Neutrophil (primary cell): ENCODE data around the gene CLN6.
"Not testable (repeated sequence)": the region's sequence is repeated elsewhere in the genome, so short reads cannot be mapped to it uniquely, and the experiment has no call there.

Experiments
- H3K27ac ChIP-seq: fragments of 200-600 bp; sonication (generic); 2 replicates; pipeline ENCODE4 v1.5.1; 2016; ENCODE audit warnings: mild to moderate bottlenecking, moderate library complexity
- H3K27me3 ChIP-seq: fragments of 200-600 bp; sonication (generic); 2 replicates; pipeline ENCODE4 v1.6.0; 2016; ENCODE audit warnings: mild to moderate bottlenecking
- H3K36me3 ChIP-seq: fragments of 200-600 bp; sonication (generic); 2 replicates; pipeline ENCODE4 v1.5.1; 2017
- H3K4me1 ChIP-seq, 2 experiments: fragments of 200-600 bp in 1 of 2; sonication (generic) in 1 of 2; 1 replicate in 1 of 2; 2 replicates in 1 of 2; pipeline versions ENCODE4 v1.5.1 to v1.6.1; 2013 to 2016; ENCODE audit warnings: low read depth in 1 of 2, low read length in 1 of 2, mild to moderate bottlenecking in 1 of 2, moderate library complexity in 1 of 2; ENCODE audit not compliant: control insufficient read depth in 1 of 2, insufficient read depth in 1 of 2
- H3K4me3 ChIP-seq, 2 experiments: fragments of 200-600 bp in 1 of 2; sonication (generic) in 1 of 2; 1 replicate in 1 of 2; 2 replicates in 1 of 2; pipeline ENCODE4 v1.5.1; 2013 to 2016; ENCODE audit warnings: low read depth in 1 of 2, low read length in 1 of 2, mild to moderate bottlenecking in 1 of 2, moderate library complexity in 1 of 2
- H3K9me3 ChIP-seq: fragments of 200-600 bp; sonication (generic); 2 replicates; pipeline ENCODE4 v1.5.1; 2016
- TF ChIP-seq, protein P1 (sequence below): fragments of 200-600 bp; sonication (generic); IDR thresholded peaks from 2 replicates; pipeline ENCODE4 v1.5.1; 2016; ENCODE audit warnings: antibody characterized with exemption

Gene CLN6

GRCh38 chr15:68203956-68204355 is 25.6 kb downstream of the CLN6 start:
- H3K4me3 ChIP-seq: no peak overlapping the region
- peak overlapping the region; percentile 94 for H3K27ac ChIP-seq
- H3K36me3 ChIP-seq: no peaks in the 10 kb centered on the region
- no peaks in the 10 kb centered on the region for H3K9me3 ChIP-seq
- H3K27me3 ChIP-seq: no peaks in the 10 kb centered on the region
- TF ChIP-seq, protein P1, sequence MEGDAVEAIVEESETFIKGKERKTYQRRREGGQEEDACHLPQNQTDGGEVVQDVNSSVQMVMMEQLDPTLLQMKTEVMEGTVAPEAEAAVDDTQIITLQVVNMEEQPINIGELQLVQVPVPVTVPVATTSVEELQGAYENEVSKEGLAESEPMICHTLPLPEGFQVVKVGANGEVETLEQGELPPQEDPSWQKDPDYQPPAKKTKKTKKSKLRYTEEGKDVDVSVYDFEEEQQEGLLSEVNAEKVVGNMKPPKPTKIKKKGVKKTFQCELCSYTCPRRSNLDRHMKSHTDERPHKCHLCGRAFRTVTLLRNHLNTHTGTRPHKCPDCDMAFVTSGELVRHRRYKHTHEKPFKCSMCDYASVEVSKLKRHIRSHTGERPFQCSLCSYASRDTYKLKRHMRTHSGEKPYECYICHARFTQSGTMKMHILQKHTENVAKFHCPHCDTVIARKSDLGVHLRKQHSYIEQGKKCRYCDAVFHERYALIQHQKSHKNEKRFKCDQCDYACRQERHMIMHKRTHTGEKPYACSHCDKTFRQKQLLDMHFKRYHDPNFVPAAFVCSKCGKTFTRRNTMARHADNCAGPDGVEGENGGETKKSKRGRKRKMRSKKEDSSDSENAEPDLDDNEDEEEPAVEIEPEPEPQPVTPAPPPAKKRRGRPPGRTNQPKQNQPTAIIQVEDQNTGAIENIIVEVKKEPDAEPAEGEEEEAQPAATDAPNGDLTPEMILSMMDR: no peak
- H3K4me1 ChIP-seq: peaks cover 55 to 58% of the 10 kb centered on the region in 2 experiments

DNA sequence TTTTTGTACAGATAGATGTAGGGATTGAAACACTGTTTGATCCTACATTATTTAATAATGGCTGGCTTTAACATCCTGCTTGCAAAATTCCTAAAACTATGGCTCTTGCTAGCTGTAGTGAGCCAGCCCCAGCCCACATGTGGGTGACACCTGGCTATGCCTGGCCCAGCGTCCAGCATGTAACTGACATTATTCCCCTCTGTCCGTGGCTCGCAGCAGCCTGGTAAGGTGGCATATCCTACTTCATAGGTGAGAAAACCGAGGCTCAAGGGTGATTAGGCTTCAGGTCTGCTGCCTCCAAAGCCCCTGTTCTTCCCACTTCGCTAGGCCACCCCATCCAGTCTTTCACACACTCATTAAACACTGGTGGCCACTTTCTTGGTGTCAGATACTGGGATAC is 26.0 kb downstream of the CLN6 start:
- TF ChIP-seq, protein P1: no peak

GRCh38 chr15:68202994-68203393 is 26.5 kb downstream of the CLN6 start:
- not testable (repeated sequence) for H3K27me3 ChIP-seq, H3K9me3 ChIP-seq, H3K36me3 ChIP-seq, H3K4me3 ChIP-seq, H3K27ac ChIP-seq
- H3K4me1 ChIP-seq: peaks cover 46 to 48% of the 10 kb centered on the region in 2 experiments

More for the DNA sequence above, 26.0 kb downstream of the CLN6 start:
- H3K4me1 ChIP-seq: peaks cover 51 to 53% of the 10 kb centered on the region in 2 experiments
- no peaks in the 10 kb centered on the region for H3K27me3 ChIP-seq
- H3K9me3 ChIP-seq: no peaks in the 10 kb centered on the region
- H3K4me3 ChIP-seq: no peak overlapping the region
- H3K27ac ChIP-seq: no peak overlapping the region
- H3K36me3 ChIP-seq: no peaks in the 10 kb centered on the region

- TF ChIP-seq, protein P1: no peak
- H3K4me1 ChIP-seq: peaks cover 36 to 37% of the 10 kb centered on the region in 2 experiments
- H3K27ac ChIP-seq: no peak overlapping the region
- no peaks in the 10 kb centered on the region for H3K27me3 ChIP-seq
- H3K36me3 ChIP-seq: peaks cover 14% of the 10 kb centered on the region
- no peak overlapping the region for H3K4me3 ChIP-seq
- H3K9me3 ChIP-seq: no peaks in the 10 kb centered on the region
Observed at GRCh38 chr15:68201879-68202261, 27.7 kb downstream of the CLN6 start.

DNA sequence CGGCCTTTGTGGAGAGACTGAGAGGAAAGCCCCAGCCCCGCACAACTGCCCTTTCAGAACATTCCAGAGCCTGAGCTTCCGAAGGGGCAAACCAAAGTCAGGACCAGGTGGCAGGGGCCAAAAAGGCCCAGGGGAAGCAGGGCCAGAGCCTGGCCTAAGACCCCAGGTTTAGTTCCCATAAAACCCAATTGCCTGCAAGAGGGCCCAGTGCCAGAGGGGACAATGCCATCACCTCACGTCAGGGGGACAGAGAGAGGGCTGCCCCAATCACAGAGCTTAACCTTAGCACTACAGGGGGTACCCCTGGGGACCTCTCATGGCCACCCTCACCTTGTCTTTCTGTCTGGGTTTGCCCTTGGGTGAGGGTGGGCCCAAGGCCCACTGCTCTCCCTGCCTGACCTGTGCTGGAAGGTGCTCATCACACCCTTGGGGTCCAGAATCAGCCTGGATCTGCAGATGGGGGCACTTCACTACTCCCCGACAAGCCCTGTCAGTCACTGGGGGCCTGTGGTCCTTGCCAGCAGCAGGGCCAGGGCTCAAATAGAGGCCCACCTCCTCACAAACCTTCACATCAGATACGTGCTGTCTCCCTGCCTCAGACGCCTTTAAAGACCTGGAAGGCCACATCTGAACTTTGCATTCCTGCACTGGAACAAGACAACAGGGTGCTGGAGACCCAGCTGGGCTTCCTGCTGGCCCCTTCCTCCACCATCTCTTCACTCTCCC is 28.2 kb downstream of the CLN6 start:
- H3K27ac ChIP-seq: no peak overlapping the region
- H3K4me1 ChIP-seq: peaks cover 30 to 31% of the 10 kb centered on the region in 2 experiments
- TF ChIP-seq, protein P1: no peak
- no peak overlapping the region for H3K4me3 ChIP-seq
- H3K9me3 ChIP-seq: no peaks in the 10 kb centered on the region
- no peaks in the 10 kb centered on the region for H3K27me3 ChIP-seq
- peaks cover 20% of the 10 kb centered on the region for H3K36me3 ChIP-seq

DNA sequence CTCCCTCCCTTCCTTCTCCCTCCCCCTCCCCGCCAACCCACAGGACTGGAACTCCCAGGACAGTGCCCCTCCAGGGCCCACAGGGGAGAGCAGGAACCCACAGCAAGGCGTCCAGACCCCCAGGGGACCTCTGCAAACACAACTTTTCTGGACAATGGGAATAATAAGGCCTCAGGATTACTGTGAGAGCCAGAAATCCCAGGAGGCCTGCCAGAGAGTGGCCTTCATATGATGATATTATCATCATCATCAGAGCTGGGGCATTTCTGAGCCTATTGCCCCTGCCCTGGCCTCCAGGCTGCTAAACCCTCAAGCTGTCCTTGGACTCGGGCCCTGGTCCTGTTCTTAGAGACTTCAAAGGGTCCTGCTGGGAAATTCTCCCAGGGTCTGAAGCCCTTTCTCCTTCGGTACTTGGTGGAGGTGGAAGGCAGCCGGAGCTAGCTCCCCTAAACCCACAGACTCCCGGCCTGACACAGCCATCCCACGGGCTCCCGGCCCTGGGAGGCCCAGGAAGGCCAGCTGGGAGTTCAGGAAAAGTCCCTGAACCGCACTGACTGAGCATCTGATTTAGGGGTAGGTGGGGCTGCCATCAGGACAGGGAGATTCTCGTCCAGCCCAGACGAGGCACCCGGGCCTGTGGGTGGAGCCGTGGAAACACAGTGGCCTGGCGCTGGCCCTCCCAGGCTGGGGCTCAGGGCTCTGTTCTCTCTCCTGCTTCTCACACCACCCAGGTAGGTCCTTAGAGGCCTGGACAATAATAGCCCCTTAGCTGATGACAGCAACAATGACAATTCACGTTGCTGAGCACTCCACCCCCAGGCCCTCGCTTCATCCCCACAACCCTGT is 29.3 kb downstream of the CLN6 start:
- Histone ChIP-seq H3K27me3 (no peaks in the 10 kb centered on the region), H3K36me3 (peaks cover 31% of the 10 kb centered on the region), H3K4me3 (no peak overlapping the region), H3K4me1 (peaks cover 19 to 21% of the 10 kb centered on the region in 2 experiments), H3K27ac (peak overlapping the region; percentile 2), H3K9me3 (no peaks in the 10 kb centered on the region)
- TF ChIP-seq, protein P1: no peak
